OCI-LY1 (cell line): ENCODE measurements around the gene ZNG1B.
"Not testable (repeated sequence)": the region's sequence is repeated elsewhere in the genome, so short reads cannot be mapped to it uniquely, and the experiment has no call there.

Experiments used
- CTCF ChIP-seq: fragments of 200-600 bp; sonication (generic), shearing (Covaris generic); IDR thresholded peaks from 2 replicates; pipeline ENCODE4 v1.5.1; 2017; ENCODE audit warnings: mild to moderate bottlenecking, antibody characterized with exemption, low read length, moderate library complexity, mixed read lengths
- EZH2 ChIP-seq: fragments of 200-600 bp; sonication (generic), shearing (Covaris generic); IDR thresholded peaks from 2 replicates; pipeline ENCODE4 v1.8.0; 2017; ENCODE audit warnings: borderline replicate concordance, mixed run types, mild to moderate bottlenecking, antibody characterized with exemption, low read length, moderate library complexity, mixed read lengths

- TF ChIP-seq CTCF, EZH2: not testable (repeated sequence)
These were observed 25.7 kb upstream of the ZNG1B start for GRCh38 chr2:113411725-113412352.
